ENCODE measurements around the gene MAP4K5. TPM values are rescaled to one million over a fixed set of nuclear protein-coding genes. Genes with fewer than 3 reads are reported as not detected.

The MAP4K5 gene
- total RNA-seq, 1 experiment from 2014 or later, result 72.7 TPM

- in situ Hi-C loops (cut with HindIII; ENCODE audit: low pct_unique_long_range_greater_than_20kb, low sequenced_read_pairs), result no loop called here
Measured at GRCh38 chr14:50425105-50425504, 107.3 kb downstream of the MAP4K5 start.

GRCh38 chr14:50423529-50423928 lies 108.8 kb downstream of the MAP4K5 start:
- DNase-seq (ENCODE audit: low read depth), result no peak
- in situ Hi-C loops (cut with HindIII; ENCODE audit: low pct_unique_long_range_greater_than_20kb, low sequenced_read_pairs), result no loop called here

More at GRCh38 chr14:50425105-50425504, 107.3 kb downstream of the MAP4K5 start:
- no peak for DNase-seq (ENCODE audit: low read depth)

DNA sequence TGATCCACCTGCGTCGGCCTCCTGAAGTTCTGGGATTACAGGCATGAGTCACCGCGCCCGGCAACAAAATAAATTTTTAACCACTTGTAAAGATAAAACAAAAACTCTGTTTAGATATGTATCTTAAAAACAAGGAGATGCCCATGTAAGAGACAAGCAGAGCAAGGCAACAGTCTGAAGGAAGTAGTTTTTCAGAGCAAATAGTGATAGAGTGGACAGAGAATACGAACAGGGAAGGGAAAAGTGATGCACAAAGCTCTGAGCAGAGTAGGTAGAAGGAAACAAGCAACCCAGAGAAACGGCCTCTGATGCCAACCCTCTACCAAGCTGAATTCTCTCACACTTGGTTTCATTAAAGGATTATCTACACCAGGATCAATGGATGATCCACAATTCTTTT lies 110.9 kb downstream of the MAP4K5 start:
- in situ Hi-C loops (cut with HindIII; ENCODE audit: low pct_unique_long_range_greater_than_20kb, low sequenced_read_pairs), result no loop called here
- no peak for DNase-seq (ENCODE audit: low read depth)

DNA sequence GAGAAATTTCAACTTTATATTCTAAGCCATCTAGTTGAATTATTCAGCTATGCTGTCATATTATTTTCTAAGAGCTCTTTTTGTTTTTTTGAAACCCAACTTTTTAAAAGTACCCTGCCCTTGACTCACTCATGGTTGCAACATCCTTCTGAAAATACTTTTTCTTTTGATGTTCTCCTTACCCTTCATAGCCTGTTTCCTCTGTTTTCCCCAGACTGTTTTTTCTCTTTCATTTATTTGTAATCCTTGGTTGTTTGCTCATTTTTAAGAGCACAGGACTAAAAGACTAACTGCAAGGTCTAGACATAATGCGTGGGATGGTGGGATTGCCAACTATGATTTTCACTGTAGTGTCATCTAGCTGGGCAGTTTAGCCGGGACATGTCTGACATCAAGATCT lies 114.5 kb downstream of the MAP4K5 start:
- no peak for DNase-seq (ENCODE audit: low read depth)
- in situ Hi-C loops (cut with HindIII; ENCODE audit: low pct_unique_long_range_greater_than_20kb, low sequenced_read_pairs), result no loop called here

DNA sequence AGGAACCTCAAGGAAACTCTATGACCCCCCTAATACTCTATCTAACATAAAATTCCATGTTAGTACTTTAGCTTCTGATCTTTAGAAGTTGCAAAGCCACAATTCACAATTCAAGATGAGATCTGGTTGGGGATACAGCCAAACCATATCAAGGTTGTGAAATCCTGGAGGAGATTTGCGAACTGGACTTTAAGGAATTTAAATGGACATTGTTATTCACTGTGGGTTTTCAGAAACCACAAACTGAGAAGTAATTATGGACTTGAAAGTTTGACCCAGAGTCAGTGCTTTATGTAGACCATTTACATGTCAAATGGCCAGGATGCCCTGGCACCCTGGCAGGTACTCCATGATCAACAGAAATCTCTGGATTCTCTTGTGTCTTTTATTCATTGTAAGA lies 121.4 kb downstream of the MAP4K5 start:
- DNase-seq (ENCODE audit: low read depth), result no peak
- in situ Hi-C loops (cut with HindIII; ENCODE audit: low pct_unique_long_range_greater_than_20kb, low sequenced_read_pairs), result no loop called here

DNA sequence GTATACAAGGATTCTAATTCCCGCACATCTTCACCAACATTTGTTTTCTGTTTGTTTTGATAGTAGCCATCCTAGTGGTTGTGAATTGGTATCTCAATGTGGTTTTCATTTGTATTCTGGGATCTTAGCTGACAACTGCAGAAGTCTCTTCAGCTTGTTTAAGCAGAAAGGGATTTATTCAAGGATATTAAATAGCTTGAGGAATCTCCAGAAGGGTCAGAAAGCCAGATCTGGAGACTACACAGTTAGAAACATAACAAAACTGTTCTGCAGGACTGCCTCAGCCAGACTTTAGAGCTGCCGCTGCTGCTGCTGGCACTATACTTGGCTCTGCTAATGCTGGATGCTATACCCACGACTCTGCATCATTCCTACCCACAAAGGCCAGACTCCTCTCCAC lies 122.3 kb downstream of the MAP4K5 start:
- no peak for DNase-seq (ENCODE audit: low read depth)
- in situ Hi-C loops (cut with HindIII; ENCODE audit: low pct_unique_long_range_greater_than_20kb, low sequenced_read_pairs), result no loop called here

GRCh38 chr14:50407111-50407812 lies 125.1 kb downstream of the MAP4K5 start:
- in situ Hi-C loops (cut with HindIII; ENCODE audit: low pct_unique_long_range_greater_than_20kb, low sequenced_read_pairs), result no loop called here
- DNase-seq (ENCODE audit: low read depth), result no peak

GRCh38 chr14:50403419-50403818 lies 128.9 kb downstream of the MAP4K5 start:
- in situ Hi-C loops (cut with HindIII; ENCODE audit: low pct_unique_long_range_greater_than_20kb, low sequenced_read_pairs), result no loop called here
- no peak for DNase-seq (ENCODE audit: low read depth)

DNA sequence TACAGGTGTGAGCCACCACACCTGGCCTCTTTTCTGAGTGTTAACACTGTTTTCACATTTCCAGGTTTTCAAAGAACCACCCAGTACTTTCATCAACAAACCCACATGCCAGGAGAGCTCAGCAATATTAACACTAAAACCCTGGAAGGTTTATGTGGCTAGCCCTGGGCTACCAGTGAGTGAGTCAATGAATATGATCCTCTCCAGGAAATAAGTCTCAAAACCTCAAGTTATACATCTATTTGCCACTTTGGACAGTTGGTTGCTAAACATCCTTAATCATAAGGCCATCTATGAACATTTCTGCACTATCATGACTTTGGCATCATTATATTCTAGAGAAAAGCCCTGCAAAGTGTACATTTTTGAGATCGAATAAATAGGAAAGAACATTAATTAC lies 129.4 kb downstream of the MAP4K5 start:
- no peak for DNase-seq (ENCODE audit: low read depth)
- in situ Hi-C loops (cut with HindIII; ENCODE audit: low pct_unique_long_range_greater_than_20kb, low sequenced_read_pairs), result no loop called here

- in situ Hi-C loops (cut with HindIII; ENCODE audit: low pct_unique_long_range_greater_than_20kb, low sequenced_read_pairs), result no loop called here
- DNase-seq (ENCODE audit: low read depth), result peak; percentile 84
Measured at GRCh38 chr14:50400461-50400860, 131.9 kb downstream of the MAP4K5 start.

GRCh38 chr14:50399251-50400032 lies 132.9 kb downstream of the MAP4K5 start:
- in situ Hi-C loops (cut with HindIII; ENCODE audit: low pct_unique_long_range_greater_than_20kb, low sequenced_read_pairs), result no loop called here
- DNase-seq (ENCODE audit: low read depth), result peak; percentile 92

DNA sequence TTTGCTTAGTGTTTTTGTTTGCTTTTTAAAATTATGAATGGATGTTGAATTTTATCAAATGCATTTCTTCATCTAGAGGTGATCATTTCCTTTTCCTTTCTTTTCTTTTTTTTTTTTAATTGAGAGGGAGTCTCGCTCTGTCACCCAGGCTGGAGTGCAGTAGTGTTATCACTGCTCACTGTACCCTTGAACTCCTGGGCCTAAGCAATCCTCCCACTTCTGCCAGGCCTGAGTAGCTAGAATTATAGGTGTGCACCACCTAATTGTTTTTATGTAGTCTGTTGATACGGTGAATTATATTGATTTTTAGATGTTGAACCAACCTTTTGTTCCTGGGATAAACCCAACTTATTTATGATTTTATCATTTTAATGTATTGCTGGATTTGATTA lies 134.2 kb downstream of the MAP4K5 start:
- no peak for DNase-seq (ENCODE audit: low read depth)
- in situ Hi-C loops (cut with HindIII; ENCODE audit: low pct_unique_long_range_greater_than_20kb, low sequenced_read_pairs), result no loop called here

DNA sequence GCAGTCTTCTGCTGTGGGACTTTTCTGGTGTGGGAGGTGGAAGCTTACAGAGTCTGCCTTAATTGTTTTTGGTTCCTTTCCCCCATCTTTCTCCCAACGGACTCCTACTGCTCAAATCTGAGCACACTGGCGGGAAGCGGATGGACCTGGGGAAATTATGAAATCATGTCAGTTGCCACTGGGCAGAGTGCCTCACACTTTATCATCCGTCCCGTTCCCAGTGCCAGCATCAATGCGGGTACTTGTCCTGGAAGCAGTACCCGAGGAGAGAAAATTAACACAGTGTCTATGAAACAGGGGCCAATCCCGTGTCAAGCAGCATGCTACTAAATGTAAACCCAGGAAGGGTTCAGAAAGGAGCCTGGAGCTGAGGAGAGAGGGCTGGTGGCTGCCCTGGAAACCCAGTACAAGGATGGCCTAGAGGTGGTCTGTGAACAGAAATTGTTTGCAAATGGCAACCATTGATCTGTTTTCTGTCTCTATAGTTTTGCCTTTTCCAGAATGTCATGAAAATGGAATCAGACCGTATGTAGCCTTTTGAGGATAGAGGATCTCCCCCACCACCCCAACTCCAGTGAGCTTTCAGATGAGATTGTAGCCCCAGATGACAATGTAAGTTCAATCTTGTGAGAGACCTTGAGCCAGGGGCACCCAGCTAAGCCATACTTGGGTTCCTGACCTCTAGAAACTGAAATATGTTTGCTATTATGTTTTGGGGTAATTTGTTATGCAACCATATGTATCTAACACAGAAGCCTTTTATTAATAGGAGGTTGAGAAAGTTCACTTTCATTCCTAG lies 134.8 kb downstream of the MAP4K5 start:
- no peak for DNase-seq (ENCODE audit: low read depth)
- in situ Hi-C loops (cut with HindIII; ENCODE audit: low pct_unique_long_range_greater_than_20kb, low sequenced_read_pairs), result no loop called here

DNA sequence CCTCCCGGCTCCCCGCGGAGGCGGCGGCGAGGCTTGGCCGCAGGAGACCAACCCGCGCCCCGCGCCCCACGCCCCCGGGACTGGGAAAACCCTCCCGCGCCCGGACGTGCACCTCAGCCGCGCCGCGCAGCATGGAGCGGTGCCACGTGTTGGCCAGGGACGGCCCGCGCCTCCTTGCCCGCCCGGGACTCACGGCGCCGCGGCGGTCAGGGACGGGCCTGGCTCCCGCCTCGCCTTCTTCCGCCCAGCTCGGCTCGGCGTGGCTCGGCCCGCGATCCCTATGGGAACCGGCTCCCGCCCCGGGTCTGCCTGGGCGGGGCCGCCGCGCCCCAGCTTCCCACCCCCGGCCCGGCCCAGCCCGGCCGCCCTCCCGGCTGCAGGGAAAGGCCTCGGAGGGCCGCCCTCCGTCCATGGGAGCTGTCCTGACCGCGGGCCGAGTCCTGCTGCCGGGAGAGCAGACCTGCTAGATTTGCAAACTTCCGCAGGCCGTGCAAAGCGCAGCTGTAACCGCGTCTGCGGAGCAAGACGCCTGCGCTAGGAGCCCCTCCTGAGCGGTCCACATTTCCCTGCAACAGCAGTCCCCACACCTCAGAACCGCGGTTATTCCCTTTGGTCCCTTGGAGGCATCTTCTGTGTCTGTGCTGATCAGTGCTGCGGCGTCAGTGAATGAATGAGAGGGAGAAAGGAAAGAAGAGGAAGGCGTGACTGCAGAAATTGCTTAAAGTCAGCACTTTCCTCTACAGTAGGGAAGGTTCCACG lies 135.6 kb downstream of the MAP4K5 start, which contains the start of gene CDKL1:
Gene CDKL1, minus strand, starts transcription at position 251 of the 759 bp plus-strand sequence. CDS start 1,013 bp downstream, outside the sequence.
- DNase-seq (ENCODE audit: low read depth), result peak; percentile 84
- in situ Hi-C loops (cut with HindIII; ENCODE audit: low pct_unique_long_range_greater_than_20kb, low sequenced_read_pairs), result no loop called here

- peak; percentile 35 for DNase-seq (ENCODE audit: low read depth)
- in situ Hi-C loops (cut with HindIII; ENCODE audit: low pct_unique_long_range_greater_than_20kb, low sequenced_read_pairs), result no loop called here
Measured at GRCh38 chr14:50395448-50395847, 136.9 kb downstream of the MAP4K5 start.

DNA sequence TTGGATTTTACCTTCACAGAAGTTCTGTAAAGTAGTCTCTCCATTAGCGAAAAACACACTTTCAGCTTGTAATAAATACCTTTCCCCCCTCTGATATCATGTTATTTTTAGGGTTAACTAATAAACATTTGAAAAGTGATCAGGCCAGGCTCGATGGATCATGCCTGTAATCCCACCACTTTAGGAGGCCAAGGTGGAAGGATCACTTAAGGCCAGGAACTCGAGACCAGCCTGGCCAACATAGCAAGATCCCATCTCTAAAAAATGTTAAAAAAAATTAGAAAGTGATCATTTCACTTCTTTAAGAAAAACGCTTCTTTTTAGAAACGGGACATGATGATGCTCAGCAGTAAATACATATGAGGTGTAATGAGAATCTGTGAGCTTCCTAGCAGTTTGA lies 137.7 kb downstream of the MAP4K5 start:
- no peak for DNase-seq (ENCODE audit: low read depth)
- in situ Hi-C loops (cut with HindIII; ENCODE audit: low pct_unique_long_range_greater_than_20kb, low sequenced_read_pairs), result no loop called here

DNA sequence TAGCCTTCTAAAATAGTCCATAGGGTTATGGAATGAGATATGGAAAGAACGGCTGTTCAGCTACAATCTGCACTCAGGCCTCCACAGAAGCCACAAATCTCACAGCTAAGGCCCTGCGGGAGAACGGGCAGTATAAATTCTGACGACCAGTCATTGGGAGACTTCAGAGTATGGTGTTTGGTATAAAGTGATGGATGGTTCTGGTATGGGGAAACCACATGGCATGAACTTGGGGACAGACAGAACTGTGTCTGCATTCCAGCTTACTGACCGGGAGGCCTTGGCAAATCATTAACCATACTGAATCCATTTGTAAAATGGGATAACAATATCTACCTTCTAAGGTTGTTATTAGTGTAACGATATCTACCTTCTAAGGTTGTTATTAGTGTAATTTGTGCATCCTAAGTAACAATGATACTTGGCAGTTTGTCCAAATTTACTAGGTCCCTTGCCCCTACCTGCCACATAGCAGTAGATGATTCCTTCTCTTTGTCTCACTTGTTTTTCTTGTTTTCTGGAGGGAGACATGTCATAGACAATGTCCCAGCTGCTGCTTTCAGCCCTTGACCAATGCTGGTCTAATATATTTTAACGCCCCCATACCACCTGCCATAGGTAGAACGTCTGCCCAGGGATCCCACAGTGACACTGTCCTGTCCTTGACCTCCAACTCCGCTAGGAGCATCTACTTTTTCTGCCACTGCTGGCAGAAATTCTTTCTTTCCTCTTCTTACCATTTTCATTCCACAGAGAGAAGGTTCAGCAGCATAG lies 142.5 kb downstream of the MAP4K5 start:
- in situ Hi-C loops (cut with HindIII; ENCODE audit: low pct_unique_long_range_greater_than_20kb, low sequenced_read_pairs), result no loop called here
- peak; percentile 67 for DNase-seq (ENCODE audit: low read depth)
